OCI-LY1 (cell line): Measurements from ENCODE around the gene FOXO3.

ENCODE experiments used
- CTCF ChIP-seq: fragments of 200-600 bp; sonication (generic), shearing (Covaris generic); IDR thresholded peaks from 2 replicates; pipeline ENCODE4 v1.5.1; 2017; ENCODE audit warnings: mild to moderate bottlenecking, antibody characterized with exemption, low read length, moderate library complexity, mixed read lengths
- EZH2 ChIP-seq: fragments of 200-600 bp; sonication (generic), shearing (Covaris generic); IDR thresholded peaks from 2 replicates; pipeline ENCODE4 v1.8.0; 2017; ENCODE audit warnings: borderline replicate concordance, mixed run types, mild to moderate bottlenecking, antibody characterized with exemption, low read length, moderate library complexity, mixed read lengths

- TF ChIP-seq CTCF (no peak), EZH2 (no peak)
Observed at GRCh38 chr6:108581932-108582475, 21.3 kb downstream of the FOXO3 start.
